Common myeloid progenitor, CD34-positive (primary cell): ENCODE data around the gene DCDC2C.

Source experiments
- CTCF ChIA-PET: fragments of 350-600 bp; sonication (Branson Sonifier 250); formaldehyde crosslinking; loops from one replicate; lab custom pipeline; 2021; ENCODE audit warnings: antibody characterized with exemption; lab: Charles Lee
- POLR2A ChIA-PET: fragments of 350-600 bp; sonication (Branson Sonifier 250); formaldehyde crosslinking; loops from one replicate; lab custom pipeline; 2021; ENCODE audit warnings: antibody characterized with exemption; lab: Charles Lee
- DNase-seq, 3 donors: peaks; one replicate each; pipeline versions ENCODE4 v3.0.0 to v3.0.0-alpha.2; 2013
- H3K27ac ChIP-seq, 2 experiments: 1 replicate in 1 of 2; 2 replicates in 1 of 2; pipeline ENCODE4 v1.7.0; 2013; ENCODE audit warnings: inconsistent platforms in 2 of 2, low read length in 2 of 2, mild to moderate bottlenecking in 2 of 2, low read depth in 1 of 2, moderate library complexity in 1 of 2; ENCODE audit not compliant: severe bottlenecking in 2 of 2, insufficient read depth in 1 of 2, poor library complexity in 1 of 2
- H3K27me3 ChIP-seq, 5 experiments: replicated peaks in 2 of 5; 1 replicate in 3 of 5; 2 replicates in 2 of 5; pipeline versions ENCODE4 v1.6.1 to v1.7.0; 2013; ENCODE audit warnings: low read length in 4 of 5, mild to moderate bottlenecking in 2 of 5, moderate library complexity in 2 of 5, inconsistent platforms in 1 of 5; ENCODE audit not compliant: insufficient read depth in 5 of 5, control insufficient read depth in 4 of 5
- H3K36me3 ChIP-seq, 4 experiments: 1 replicate in 2 of 4; 2 replicates in 2 of 4; pipeline versions ENCODE4 v1.6.1 to v1.7.0; 2013; ENCODE audit warnings: low read length in 3 of 4, control low read depth in 1 of 4, mild to moderate bottlenecking in 1 of 4; ENCODE audit not compliant: control insufficient read depth in 4 of 4, insufficient read depth in 4 of 4
- H3K4me1 ChIP-seq, 4 experiments: 1 replicate in 3 of 4; 2 replicates in 1 of 4; pipeline versions ENCODE4 v1.6.1 to v1.7.1; 2013; ENCODE audit warnings: low read length in 3 of 4, mild to moderate bottlenecking in 3 of 4, control low read depth in 1 of 4, inconsistent platforms in 1 of 4, moderate library complexity in 1 of 4; ENCODE audit not compliant: control insufficient read depth in 4 of 4, insufficient read depth in 4 of 4; ENCODE audit errors: control extremely low read depth in 1 of 4
- H3K4me3 ChIP-seq, 7 experiments: 1 replicate in 4 of 7; 2 replicates in 3 of 7; pipeline versions ENCODE4 v1.5.1 to v1.7.0; 2013; ENCODE audit warnings: mild to moderate bottlenecking in 7 of 7, low read length in 6 of 7, moderate library complexity in 6 of 7, inconsistent platforms in 2 of 7, low read depth in 2 of 7, control low read depth in 1 of 7; ENCODE audit not compliant: insufficient read depth in 4 of 7, control insufficient read depth in 1 of 7; ENCODE audit errors: extremely low read depth in 1 of 7
- H3K9me3 ChIP-seq, 5 experiments: 1 replicate in 4 of 5; 2 replicates in 1 of 5; pipeline versions ENCODE4 v1.6.1 to v1.7.1; 2013; ENCODE audit warnings: low read length in 4 of 5, mild to moderate bottlenecking in 2 of 5, inconsistent platforms in 1 of 5, low read depth in 1 of 5, moderate library complexity in 1 of 5; ENCODE audit not compliant: control insufficient read depth in 4 of 5, insufficient read depth in 2 of 5; ENCODE audit errors: control extremely low read depth in 1 of 5
- WGBS: methylation state at CpG from one replicate; pipeline ENCODE4 v1.1.5; 2013; ENCODE audit not compliant: insufficient coverage; 5-methylcytosine and 5-hydroxymethylcytosine counted together

Gene DCDC2C

DNA sequence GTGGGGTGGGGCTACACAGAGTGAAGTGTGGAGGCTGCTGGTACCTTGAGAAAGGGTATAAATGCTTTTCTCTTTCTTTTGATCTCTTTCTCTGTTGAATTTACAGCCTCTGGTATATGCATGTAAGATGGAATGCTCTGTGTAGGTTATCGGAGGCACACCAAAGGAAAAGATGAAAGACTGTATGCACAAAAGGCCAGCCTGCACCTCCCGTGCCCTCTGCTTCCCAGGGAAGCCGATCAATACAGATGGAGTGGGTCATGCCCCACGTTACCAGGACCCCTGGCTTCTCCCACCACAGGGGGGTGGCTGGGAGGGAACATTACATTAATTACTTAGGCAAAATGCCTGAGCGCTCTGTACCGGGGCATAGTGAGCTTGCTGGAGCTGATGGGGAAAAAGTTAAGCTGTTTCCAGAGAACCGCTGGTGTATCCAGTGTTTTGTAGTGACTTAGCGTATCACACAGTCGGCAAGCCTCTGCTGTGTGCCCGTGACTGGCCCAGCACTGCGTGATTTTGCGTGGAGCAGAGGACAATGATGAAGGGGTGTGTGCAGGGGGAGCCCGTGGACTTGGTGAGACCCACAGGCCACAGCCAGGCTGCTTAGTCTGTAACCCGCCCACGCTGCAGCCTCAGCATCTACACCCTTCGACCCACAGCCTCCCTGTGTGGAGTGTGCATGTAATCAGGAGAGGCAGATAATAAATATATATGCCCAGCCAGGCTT is 37.3 kb upstream of the DCDC2C start:
- no peaks in the 10 kb centered on the region for H3K36me3 ChIP-seq
- 95% methylated on average over 13 of the region's 16 CpGs for WGBS
- no peak for DNase-seq
- ChIA-PET CTCF (interaction anchor here (0.9 to 1.1 kb wide), 2 partner anchors 9 to 14 kb away, joined by 3 read pairs; no protein-coding TSS in a partner anchor), POLR2A (no interaction called here)
- H3K27me3 ChIP-seq = peaks cover 0 to 5% (median 2%) of the 10 kb centered on the region in 5 experiments
- no peaks in the 10 kb centered on the region for H3K9me3 ChIP-seq
- no peaks in the 10 kb centered on the region for H3K4me1 ChIP-seq
- H3K4me3 ChIP-seq = no peak overlapping the region
- H3K27ac ChIP-seq = no peak overlapping the region

DNA sequence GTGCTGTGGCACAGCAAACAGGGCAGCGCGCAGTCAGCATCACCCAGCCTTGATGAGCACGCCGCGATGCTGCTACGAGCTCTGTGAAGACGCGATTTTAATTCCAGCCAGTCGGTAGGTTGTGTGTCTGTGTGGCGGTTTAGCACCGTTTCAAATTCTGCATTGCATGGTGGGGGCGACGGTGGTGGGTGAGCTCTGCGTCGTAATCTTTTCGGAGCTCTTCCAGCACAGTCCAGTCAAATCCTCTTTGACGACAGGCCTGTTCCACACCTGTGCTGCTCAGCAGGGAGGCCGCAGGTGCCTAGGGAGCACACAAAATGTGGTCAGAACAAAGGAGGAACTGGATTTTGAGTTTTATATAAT is 36.8 kb upstream of the DCDC2C start:
- 93% methylated on average over 18 of the region's 18 CpGs for WGBS
- no peaks in the 10 kb centered on the region for H3K4me1 ChIP-seq
- ChIA-PET POLR2A (no interaction called here), CTCF (interaction anchor here (0.8 to 1.1 kb wide), 3 partner anchors 9 to 15 kb away, joined by 3 read pairs; no protein-coding TSS in a partner anchor)
- no peaks in the 10 kb centered on the region for H3K9me3 ChIP-seq
- no peak overlapping the region for H3K27ac ChIP-seq
- no peaks in the 10 kb centered on the region for H3K36me3 ChIP-seq
- peaks cover 0 to 5% (median 2%) of the 10 kb centered on the region in 5 experiments for H3K27me3 ChIP-seq
- no peak for DNase-seq
- H3K4me3 ChIP-seq = no peak overlapping the region

DNA sequence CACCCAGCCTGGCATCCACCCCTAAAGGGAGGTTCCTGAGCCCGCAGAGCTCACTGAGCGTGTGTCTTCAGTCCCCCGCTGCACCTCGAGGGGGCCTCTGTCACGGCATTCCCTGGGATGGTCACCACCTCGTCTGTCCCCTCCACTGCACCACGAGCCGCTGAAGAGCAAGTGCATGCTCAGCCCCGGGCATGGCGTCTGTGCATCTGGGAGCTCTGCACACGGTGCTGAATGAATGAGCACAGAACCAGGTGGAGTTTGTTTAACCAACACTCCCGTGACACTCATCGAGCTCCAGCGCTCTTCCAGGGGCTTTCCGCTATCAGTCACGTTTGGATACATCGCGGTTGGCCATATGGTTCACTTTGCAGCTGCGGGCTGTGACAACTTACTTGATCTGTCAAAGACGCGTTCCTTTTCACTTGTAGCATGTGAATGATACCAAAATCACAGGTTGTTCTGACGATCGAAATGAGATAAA is 36.2 kb upstream of the DCDC2C start:
- ChIA-PET POLR2A (no interaction called here), CTCF (interaction anchor here (0.8 to 0.9 kb wide), 2 partner anchors 13 to 15 kb away, joined by 3 read pairs; no protein-coding TSS in a partner anchor)
- Histone ChIP-seq H3K4me1 (no peaks in the 10 kb centered on the region), H3K36me3 (no peaks in the 10 kb centered on the region), H3K4me3 (no peak overlapping the region), H3K9me3 (no peaks in the 10 kb centered on the region), H3K27ac (no peak overlapping the region), H3K27me3 (peaks cover 0 to 5% (median 2%) of the 10 kb centered on the region in 5 experiments)
- no peak for DNase-seq
- WGBS = 89% methylated on average over 22 of the region's 23 CpGs

DNA sequence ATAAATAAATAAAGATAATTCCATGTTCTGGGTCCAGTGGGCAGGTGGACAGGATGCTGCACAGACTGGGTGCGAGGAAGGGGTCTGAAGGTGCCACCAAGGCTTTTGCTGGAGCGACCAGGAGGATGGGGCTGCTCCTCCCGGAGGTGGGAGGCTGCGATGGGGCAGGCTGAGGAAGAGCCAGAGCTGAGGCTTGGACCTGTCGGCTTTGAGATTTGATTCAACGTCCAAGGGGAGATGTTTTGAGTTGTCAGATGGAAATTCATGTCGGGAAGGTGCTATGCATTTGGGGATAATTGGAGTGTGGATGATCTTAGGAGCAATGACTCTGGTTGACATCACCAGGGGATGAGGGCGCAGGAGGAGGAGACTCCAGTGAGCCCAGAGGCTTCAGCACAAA is 33.7 kb upstream of the DCDC2C start:
- Histone ChIP-seq H3K27ac (no peak overlapping the region), H3K27me3 (peaks cover 0 to 5% (median 2%) of the 10 kb centered on the region in 5 experiments), H3K36me3 (no peaks in the 10 kb centered on the region), H3K4me1 (no peaks in the 10 kb centered on the region), H3K4me3 (no peak overlapping the region), H3K9me3 (no peaks in the 10 kb centered on the region)
- 96% methylated on average over 8 of the region's 8 CpGs for WGBS
- ChIA-PET POLR2A (no interaction called here), CTCF (no interaction called here)
- DNase-seq = no peak

DNA sequence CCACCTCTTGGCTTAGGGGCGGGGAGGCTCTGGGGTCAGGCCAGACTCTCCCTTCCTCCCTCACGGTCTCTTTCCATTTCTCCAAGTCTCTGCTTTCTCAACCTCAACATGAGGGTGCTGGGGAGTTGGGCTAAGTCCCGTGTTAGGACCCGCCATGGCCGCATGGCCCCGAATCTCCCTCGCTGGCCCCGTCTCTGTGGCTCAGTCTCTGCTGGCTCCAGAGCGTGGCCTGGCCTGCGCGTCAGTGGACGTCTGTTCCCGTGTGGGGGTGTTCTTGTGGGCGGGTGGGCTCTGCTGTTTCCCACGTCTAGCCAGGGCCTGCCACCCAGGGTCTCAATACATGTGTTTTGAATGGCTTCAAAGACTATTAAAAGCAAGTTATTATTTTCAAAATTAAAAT is 33.0 kb upstream of the DCDC2C start:
- CTCF ChIA-PET = no interaction called here
- H3K9me3 ChIP-seq = no peaks in the 10 kb centered on the region
- peaks cover 0 to 5% (median 2%) of the 10 kb centered on the region in 5 experiments for H3K27me3 ChIP-seq
- H3K4me1 ChIP-seq = no peaks in the 10 kb centered on the region
- DNase-seq = no peak
- H3K4me3 ChIP-seq = no peak overlapping the region
- POLR2A ChIA-PET = no interaction called here
- H3K27ac ChIP-seq = no peak overlapping the region
- H3K36me3 ChIP-seq = no peaks in the 10 kb centered on the region
- 96% methylated on average over 5 of the region's 15 CpGs for WGBS

DNA sequence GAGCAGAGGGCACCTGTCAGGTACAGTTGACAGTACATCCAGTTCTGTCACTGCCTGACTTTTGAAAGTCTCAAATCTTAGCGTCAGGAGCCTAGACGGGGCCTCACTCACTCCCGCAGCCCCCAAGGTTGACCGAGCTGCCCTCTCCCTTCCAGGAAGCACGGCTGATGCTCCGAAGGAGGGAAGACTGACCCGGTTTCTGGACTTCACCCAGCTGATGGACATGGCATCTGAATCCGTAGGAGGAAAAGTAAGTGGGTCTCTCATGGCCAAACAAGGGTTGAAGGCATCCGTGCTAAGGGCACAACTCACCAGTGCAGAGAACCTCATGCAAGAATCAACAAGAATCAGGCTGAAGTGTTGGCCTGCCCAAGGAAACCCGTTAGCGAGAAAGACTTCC is 32.4 kb upstream of the DCDC2C start:
- DNase-seq = no peak
- no peak overlapping the region for H3K27ac ChIP-seq
- H3K4me3 ChIP-seq = no peak overlapping the region
- H3K4me1 ChIP-seq = no peaks in the 10 kb centered on the region
- 93% methylated on average over 11 of the region's 11 CpGs for WGBS
- CTCF ChIA-PET = no interaction called here
- POLR2A ChIA-PET = no interaction called here
- H3K36me3 ChIP-seq = no peaks in the 10 kb centered on the region
- no peaks in the 10 kb centered on the region for H3K9me3 ChIP-seq
- peaks cover 0 to 5% (median 2%) of the 10 kb centered on the region in 5 experiments for H3K27me3 ChIP-seq

DNA sequence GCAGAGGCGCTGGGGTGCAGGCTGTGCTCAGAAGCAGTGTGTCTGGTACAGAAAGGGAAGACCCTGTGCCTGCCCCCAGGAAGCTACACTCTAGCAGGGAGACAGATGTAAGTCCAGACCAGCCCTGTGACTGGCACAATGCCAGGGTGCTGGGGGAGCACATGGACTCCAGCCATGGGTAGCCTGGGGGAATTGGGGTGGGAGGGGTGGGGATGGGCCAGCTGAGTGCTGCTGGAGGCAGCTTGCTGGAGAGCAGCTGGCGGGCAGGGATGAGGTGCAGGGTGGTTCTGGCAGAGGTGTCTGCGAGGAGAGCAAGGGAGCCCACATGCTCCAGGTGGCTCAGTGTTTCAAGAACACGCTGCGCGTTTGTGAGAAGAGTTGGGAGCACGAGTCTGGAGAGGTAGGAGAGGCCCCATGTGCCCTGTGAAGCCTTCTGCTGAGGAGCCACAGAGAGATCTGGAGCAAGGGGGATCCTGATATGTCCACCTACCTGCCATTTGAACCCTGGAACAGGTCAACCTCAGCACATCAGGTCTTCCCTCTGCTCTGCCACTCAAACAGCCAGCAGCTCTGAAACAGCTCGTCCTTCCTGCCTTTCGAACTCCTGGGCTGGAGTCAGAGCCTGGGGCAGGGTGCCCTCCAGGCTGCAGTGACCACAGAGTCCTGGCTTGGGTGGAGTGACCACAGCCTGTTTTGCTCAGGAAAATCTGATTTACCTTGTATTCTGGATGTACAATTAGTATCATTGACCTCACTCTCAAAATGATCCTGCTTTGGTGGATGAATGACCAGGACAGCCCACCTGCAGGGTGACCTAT is 30.3 kb upstream of the DCDC2C start:
- no peak for DNase-seq
- CTCF ChIA-PET = interaction anchor here (1.4 kb wide), 1 partner anchor 55 kb away, joined by 3 read pairs; no protein-coding TSS in a partner anchor
- 95% methylated on average over 9 of the region's 9 CpGs for WGBS
- Histone ChIP-seq H3K4me1 (no peaks in the 10 kb centered on the region), H3K9me3 (no peaks in the 10 kb centered on the region), H3K36me3 (no peaks in the 10 kb centered on the region), H3K4me3 (no peak overlapping the region), H3K27ac (no peak overlapping the region), H3K27me3 (peaks cover 0 to 2% (median 1%) of the 10 kb centered on the region in 5 experiments)
- POLR2A ChIA-PET = no interaction called here
